SK-N-SH (cell line): ENCODE measurements around the gene SCN7A. TPM values are rescaled to one million over a fixed set of nuclear protein-coding genes. Genes with fewer than 3 reads are reported as not detected.

Experiments used
- CTCF ChIA-PET: fragments of 300-600, 350-600 bp; formaldehyde crosslinking; extraction: SDS; loops from one replicate; lab custom pipeline; 2021; lab: Yijun Ruan, JAX
- POLR2A ChIA-PET: fragments of 350-600 bp; sonication (Branson Sonifier 250); formaldehyde crosslinking; extraction: SDS; loops from one replicate; lab custom pipeline; 2020; ENCODE audit warnings: antibody characterized with exemption, inconsistent platforms; lab: Yijun Ruan, JAX
- DNase-seq: peaks from one replicate; pipeline ENCODE4 v3.0.0; 2012
- H2AFZ ChIP-seq: fragments of 200-600 bp; sonication (generic); 2 replicates; pipeline ENCODE4 v1.8.1; 2016; ENCODE audit warnings: antibody characterized with exemption, mild to moderate bottlenecking, low read depth
- H3F3A ChIP-seq: fragments of 200-600 bp; sonication (generic); replicated peaks from 2 replicates; pipeline ENCODE3; 2016; ENCODE audit warnings: antibody characterized with exemption, mild to moderate bottlenecking; ENCODE audit not compliant: insufficient read depth
- H3K27ac ChIP-seq, 2 experiments: fragments of 200-500 bp in 1 of 2; fragments of 200-600 bp in 1 of 2; sonication (Bioruptor generic) in 1 of 2; sonication (generic), shearing (Covaris generic) in 1 of 2; 2 replicates each; pipeline versions ENCODE4 v1.5.1 to v1.6.1; 2014 to 2016; ENCODE audit warnings: low read depth in 2 of 2, inconsistent platforms in 1 of 2, low read length in 1 of 2, mild to moderate bottlenecking in 1 of 2, mixed read lengths in 1 of 2
- H3K27me3 ChIP-seq: fragments of 200-600 bp; sonication (generic), shearing (Covaris generic); 2 replicates; pipeline ENCODE4 v1.6.1; 2016; ENCODE audit warnings: mixed run types; ENCODE audit not compliant: insufficient read depth
- H3K36me3 ChIP-seq, 2 experiments: fragments of 200-500 bp in 1 of 2; fragments of 200-600 bp in 1 of 2; sonication (Bioruptor generic) in 1 of 2; sonication (generic) in 1 of 2; replicated peaks in 1 of 2; 2 replicates each; pipeline versions ENCODE3 to v1.5.1; 2014 to 2016; ENCODE audit warnings: low read length in 1 of 2, mild to moderate bottlenecking in 1 of 2; ENCODE audit not compliant: insufficient read depth in 2 of 2, control insufficient read depth in 1 of 2
- H3K4me1 ChIP-seq, 2 experiments: fragments of 200-500 bp in 1 of 2; fragments of 200-600 bp in 1 of 2; sonication (Bioruptor generic) in 1 of 2; sonication (generic), shearing (Covaris generic) in 1 of 2; 2 replicates each; pipeline versions ENCODE4 v1.5.1 to v1.6.1; 2014 to 2016; ENCODE audit warnings: low read depth in 1 of 2, low read length in 1 of 2, mixed run types in 1 of 2; ENCODE audit not compliant: insufficient read depth in 2 of 2, control insufficient read depth in 1 of 2
- H3K4me2 ChIP-seq: fragments of 200-600 bp; sonication (generic), shearing (Covaris generic); 2 replicates; pipeline ENCODE4 v1.6.1; 2017; ENCODE audit warnings: mixed run types
- H3K4me3 ChIP-seq, 2 experiments: fragments of 200-500 bp in 1 of 2; fragments of 200-600 bp in 1 of 2; sonication (Bioruptor generic) in 1 of 2; sonication (generic), shearing (Covaris generic) in 1 of 2; 2 replicates each; pipeline versions ENCODE4 v1.5.1 to v1.8.1; 2014 to 2016; ENCODE audit warnings: low read depth in 2 of 2, inconsistent platforms in 1 of 2, low read length in 1 of 2, mild to moderate bottlenecking in 1 of 2, mixed read lengths in 1 of 2, moderate library complexity in 1 of 2
- H3K79me2 ChIP-seq: fragments of 200-600 bp; sonication (generic); 2 replicates; pipeline ENCODE4 v1.8.1; 2017; ENCODE audit warnings: mild to moderate bottlenecking; ENCODE audit not compliant: insufficient read depth
- H3K9ac ChIP-seq: fragments of 200-600 bp; sonication (generic); 2 replicates; pipeline ENCODE4 v1.6.1; 2017; ENCODE audit warnings: mixed run types
- H3K9me2 ChIP-seq: fragments of 200-600 bp; sonication (generic); 2 replicates; pipeline ENCODE4 v1.6.1; 2017; ENCODE audit warnings: mixed run types
- H3K9me3 ChIP-seq: fragments of 200-600 bp; sonication (generic); 2 replicates; pipeline ENCODE4 v1.6.1; 2017; ENCODE audit warnings: mixed run types, mild to moderate bottlenecking, moderate library complexity
- H4K20me1 ChIP-seq: fragments of 200-600 bp; sonication (generic); 2 replicates; pipeline ENCODE4 v1.6.1; 2017; ENCODE audit warnings: mild to moderate bottlenecking, mixed run types; ENCODE audit not compliant: insufficient read depth
- ELF1 ChIP-seq: IDR thresholded peaks from 2 replicates; pipeline ENCODE4 v1.4.0; 2012
- EP300 ChIP-seq, 2 experiments: IDR thresholded peaks; 2 replicates each; pipeline versions ENCODE4 v1.4.0 to v1.6.1; 2012; ENCODE audit warnings: borderline replicate concordance in 1 of 2, low read depth in 1 of 2, low read length in 1 of 2
- GATA2 ChIP-seq: sonication (generic); formaldehyde crosslinking; IDR thresholded peaks from 2 replicates; pipeline ENCODE4 v1.5.0; 2020; ENCODE audit warnings: mild to moderate bottlenecking, missing genetic modification reagents
- MXI1 ChIP-seq: IDR thresholded peaks from 2 replicates; pipeline ENCODE4 v1.6.1; 2012; ENCODE audit warnings: mild to moderate bottlenecking, low read depth, low read length, improper control_type of control experiment
- POLR2AphosphoS5 ChIP-seq: IDR thresholded peaks from 2 replicates; pipeline ENCODE4 v1.6.1; 2012; ENCODE audit warnings: low read depth, low read length
- RFX5 ChIP-seq: IDR thresholded peaks from 2 replicates; pipeline ENCODE4 v1.6.1; 2012; ENCODE audit warnings: mild to moderate bottlenecking, improper control_type of control experiment, low read length
- TAF1 ChIP-seq: IDR thresholded peaks from 2 replicates; pipeline ENCODE4 v1.6.1; 2012; ENCODE audit warnings: low read depth, mild to moderate bottlenecking, low read length, moderate library complexity, borderline replicate concordance
- WGBS: methylation state at CpG from one replicate; pipeline ENCODE4 v1.1.6; 2017; ENCODE audit warnings: low lambda C conversion rate; 5-methylcytosine and 5-hydroxymethylcytosine counted together
- polyA plus RNA-seq, 3 experiments: library from polyadenylated mRNA; depleted of rRNA; stranded (reverse); fragments of >200 nt; gene quantifications; 2 replicates each; pipeline ENCODE4 v1.2.3, GENCODE V29; 2012
- TF ChIP-seq, protein P1 (sequence below): fragments of 150-350 bp; IDR thresholded peaks from 2 replicates; pipeline ENCODE4 v1.6.1; 2016; ENCODE audit warnings: mild to moderate bottlenecking, low read depth, low read length
- TF ChIP-seq, protein P2 (sequence below): IDR thresholded peaks from 2 replicates; pipeline ENCODE4 v1.4.0; 2012; ENCODE audit warnings: low read depth, borderline replicate concordance
- TF ChIP-seq, protein P3 (sequence below): IDR thresholded peaks from 2 replicates; pipeline ENCODE4 v1.6.1; 2012; ENCODE audit warnings: mild to moderate bottlenecking, low read depth, low read length, moderate library complexity
- TF ChIP-seq, protein P4 (sequence below): IDR thresholded peaks from 2 replicates; pipeline ENCODE4; 2012

The SCN7A gene
- polyA plus RNA-seq, 1 of the 3 experiments (the other 2 are of a cell fraction) = 0.02 TPM

DNA sequence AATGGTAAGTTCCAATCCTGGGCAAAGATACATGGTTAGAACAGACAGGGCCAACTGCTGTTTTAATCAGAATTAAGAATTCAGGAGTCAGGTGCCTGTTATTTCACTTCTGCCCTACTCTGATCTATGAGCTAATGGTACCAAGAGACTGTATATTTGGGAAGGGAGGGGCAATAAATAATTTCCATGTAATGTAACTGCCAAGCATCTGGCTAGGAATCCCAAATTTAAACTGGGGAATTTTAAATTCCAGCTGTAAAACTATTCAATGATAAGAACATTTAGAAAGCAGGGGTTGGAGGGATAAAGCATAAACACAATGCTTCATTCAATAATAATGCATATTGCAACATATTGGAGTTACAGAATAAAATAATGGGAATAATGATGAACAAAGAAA is 49.7 kb downstream of the SCN7A start:
- no peak overlapping the region for H3K27ac ChIP-seq
- no peak for DNase-seq
- POLR2A ChIA-PET = no interaction called here
- no peak overlapping the region for H2AFZ ChIP-seq
- CTCF ChIA-PET = no interaction called here
- no peaks in the 10 kb centered on the region for H3K9me3 ChIP-seq
- H3K36me3 ChIP-seq = no peaks in the 10 kb centered on the region
- H3K9ac ChIP-seq = no peak overlapping the region
- H3K79me2 ChIP-seq = no peaks in the 10 kb centered on the region
- no peaks in the 10 kb centered on the region for H3K9me2 ChIP-seq
- H3K4me3 ChIP-seq = no peak overlapping the region
- peaks cover 3% of the 10 kb centered on the region for H3F3A ChIP-seq
- TF ChIP-seq RFX5 = no peak
- TF ChIP-seq, protein P1, sequence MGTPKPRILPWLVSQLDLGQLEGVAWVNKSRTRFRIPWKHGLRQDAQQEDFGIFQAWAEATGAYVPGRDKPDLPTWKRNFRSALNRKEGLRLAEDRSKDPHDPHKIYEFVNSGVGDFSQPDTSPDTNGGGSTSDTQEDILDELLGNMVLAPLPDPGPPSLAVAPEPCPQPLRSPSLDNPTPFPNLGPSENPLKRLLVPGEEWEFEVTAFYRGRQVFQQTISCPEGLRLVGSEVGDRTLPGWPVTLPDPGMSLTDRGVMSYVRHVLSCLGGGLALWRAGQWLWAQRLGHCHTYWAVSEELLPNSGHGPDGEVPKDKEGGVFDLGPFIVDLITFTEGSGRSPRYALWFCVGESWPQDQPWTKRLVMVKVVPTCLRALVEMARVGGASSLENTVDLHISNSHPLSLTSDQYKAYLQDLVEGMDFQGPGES = no peak
- no peak for TF ChIP-seq EP300 (IDR thresholded peaks at IDR 0.05; ENCODE audit: borderline replicate concordance in 1 of 2, low read depth in 1 of 2, low read length in 1 of 2)
- TF ChIP-seq TAF1 = no peak
- no peak for TF ChIP-seq GATA2
- no peak for TF ChIP-seq MXI1
- no peak for TF ChIP-seq POLR2AphosphoS5
- TF ChIP-seq, protein P2, sequence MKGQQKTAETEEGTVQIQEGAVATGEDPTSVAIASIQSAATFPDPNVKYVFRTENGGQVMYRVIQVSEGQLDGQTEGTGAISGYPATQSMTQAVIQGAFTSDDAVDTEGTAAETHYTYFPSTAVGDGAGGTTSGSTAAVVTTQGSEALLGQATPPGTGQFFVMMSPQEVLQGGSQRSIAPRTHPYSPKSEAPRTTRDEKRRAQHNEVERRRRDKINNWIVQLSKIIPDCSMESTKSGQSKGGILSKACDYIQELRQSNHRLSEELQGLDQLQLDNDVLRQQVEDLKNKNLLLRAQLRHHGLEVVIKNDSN = no peak
- TF ChIP-seq, protein P3, sequence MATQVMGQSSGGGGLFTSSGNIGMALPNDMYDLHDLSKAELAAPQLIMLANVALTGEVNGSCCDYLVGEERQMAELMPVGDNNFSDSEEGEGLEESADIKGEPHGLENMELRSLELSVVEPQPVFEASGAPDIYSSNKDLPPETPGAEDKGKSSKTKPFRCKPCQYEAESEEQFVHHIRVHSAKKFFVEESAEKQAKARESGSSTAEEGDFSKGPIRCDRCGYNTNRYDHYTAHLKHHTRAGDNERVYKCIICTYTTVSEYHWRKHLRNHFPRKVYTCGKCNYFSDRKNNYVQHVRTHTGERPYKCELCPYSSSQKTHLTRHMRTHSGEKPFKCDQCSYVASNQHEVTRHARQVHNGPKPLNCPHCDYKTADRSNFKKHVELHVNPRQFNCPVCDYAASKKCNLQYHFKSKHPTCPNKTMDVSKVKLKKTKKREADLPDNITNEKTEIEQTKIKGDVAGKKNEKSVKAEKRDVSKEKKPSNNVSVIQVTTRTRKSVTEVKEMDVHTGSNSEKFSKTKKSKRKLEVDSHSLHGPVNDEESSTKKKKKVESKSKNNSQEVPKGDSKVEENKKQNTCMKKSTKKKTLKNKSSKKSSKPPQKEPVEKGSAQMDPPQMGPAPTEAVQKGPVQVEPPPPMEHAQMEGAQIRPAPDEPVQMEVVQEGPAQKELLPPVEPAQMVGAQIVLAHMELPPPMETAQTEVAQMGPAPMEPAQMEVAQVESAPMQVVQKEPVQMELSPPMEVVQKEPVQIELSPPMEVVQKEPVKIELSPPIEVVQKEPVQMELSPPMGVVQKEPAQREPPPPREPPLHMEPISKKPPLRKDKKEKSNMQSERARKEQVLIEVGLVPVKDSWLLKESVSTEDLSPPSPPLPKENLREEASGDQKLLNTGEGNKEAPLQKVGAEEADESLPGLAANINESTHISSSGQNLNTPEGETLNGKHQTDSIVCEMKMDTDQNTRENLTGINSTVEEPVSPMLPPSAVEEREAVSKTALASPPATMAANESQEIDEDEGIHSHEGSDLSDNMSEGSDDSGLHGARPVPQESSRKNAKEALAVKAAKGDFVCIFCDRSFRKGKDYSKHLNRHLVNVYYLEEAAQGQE = no peak
- no peak overlapping the region for H3K4me2 ChIP-seq
- H3K4me1 ChIP-seq = no peaks in the 10 kb centered on the region
- no peaks in the 10 kb centered on the region for H3K27me3 ChIP-seq
- H4K20me1 ChIP-seq = no peaks in the 10 kb centered on the region

DNA sequence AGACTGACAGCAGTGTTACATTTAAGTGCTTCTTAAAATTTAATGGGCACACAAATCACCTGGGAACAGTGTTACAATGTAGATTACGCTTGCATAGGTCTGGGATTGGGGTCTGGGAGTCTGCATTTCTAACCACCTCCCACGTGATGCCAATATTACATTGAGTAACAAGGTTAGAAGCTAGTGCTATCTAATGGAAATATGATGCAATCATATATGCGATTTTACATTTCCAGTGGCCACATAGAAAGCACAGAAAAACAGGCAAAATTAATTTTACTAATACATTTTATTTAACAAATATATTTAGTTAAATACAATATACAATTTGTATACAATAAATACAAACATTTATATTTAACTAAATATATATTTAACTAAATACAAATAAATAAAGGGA is 53.7 kb downstream of the SCN7A start:
- Histone ChIP-seq H3K79me2 (no peaks in the 10 kb centered on the region), H3K27ac (no peak overlapping the region), H3K27me3 (no peaks in the 10 kb centered on the region), H3K4me2 (no peak overlapping the region), H3K4me1 (no peaks in the 10 kb centered on the region), H3K36me3 (no peaks in the 10 kb centered on the region), H3K9me3 (no peaks in the 10 kb centered on the region; the same call in 1 of the 2 replicates), H2AFZ (no peak overlapping the region), H3K4me3 (no peak overlapping the region), H3F3A (peaks cover 3% of the 10 kb centered on the region), H4K20me1 (no peaks in the 10 kb centered on the region), H3K9ac (no peak overlapping the region), H3K9me2 (no peaks in the 10 kb centered on the region)
- 72% methylated on average over 3 of the region's 3 CpGs for WGBS
- ChIA-PET POLR2A (no interaction called here), CTCF (interaction anchor here (1.5 kb wide), 1 partner anchor 76 kb away, joined by 5 read pairs; no protein-coding TSS in a partner anchor)
- TF ChIP-seq MXI1 (no peak), EP300 (IDR thresholded peaks at IDR 0.05; ENCODE audit: borderline replicate concordance in 1 of 2, low read depth in 1 of 2, low read length in 1 of 2) (no peak), ELF1 (no peak)
- TF ChIP-seq, protein P1 = no peak
- TF ChIP-seq, protein P4, sequence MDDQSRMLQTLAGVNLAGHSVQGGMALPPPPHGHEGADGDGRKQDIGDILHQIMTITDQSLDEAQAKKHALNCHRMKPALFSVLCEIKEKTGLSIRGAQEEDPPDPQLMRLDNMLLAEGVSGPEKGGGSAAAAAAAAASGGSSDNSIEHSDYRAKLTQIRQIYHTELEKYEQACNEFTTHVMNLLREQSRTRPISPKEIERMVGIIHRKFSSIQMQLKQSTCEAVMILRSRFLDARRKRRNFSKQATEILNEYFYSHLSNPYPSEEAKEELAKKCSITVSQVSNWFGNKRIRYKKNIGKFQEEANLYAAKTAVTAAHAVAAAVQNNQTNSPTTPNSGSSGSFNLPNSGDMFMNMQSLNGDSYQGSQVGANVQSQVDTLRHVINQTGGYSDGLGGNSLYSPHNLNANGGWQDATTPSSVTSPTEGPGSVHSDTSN = no peak
- DNase-seq = no peak
